ENCODE data around the gene NTN3. TPM values are rescaled to one million over a fixed set of nuclear protein-coding genes. Genes with fewer than 3 reads are reported as not detected.

The NTN3 gene
- total and polyA plus RNA-seq, 2 experiments from 2014 or later: 2.4 to 4.8 TPM

DNA sequence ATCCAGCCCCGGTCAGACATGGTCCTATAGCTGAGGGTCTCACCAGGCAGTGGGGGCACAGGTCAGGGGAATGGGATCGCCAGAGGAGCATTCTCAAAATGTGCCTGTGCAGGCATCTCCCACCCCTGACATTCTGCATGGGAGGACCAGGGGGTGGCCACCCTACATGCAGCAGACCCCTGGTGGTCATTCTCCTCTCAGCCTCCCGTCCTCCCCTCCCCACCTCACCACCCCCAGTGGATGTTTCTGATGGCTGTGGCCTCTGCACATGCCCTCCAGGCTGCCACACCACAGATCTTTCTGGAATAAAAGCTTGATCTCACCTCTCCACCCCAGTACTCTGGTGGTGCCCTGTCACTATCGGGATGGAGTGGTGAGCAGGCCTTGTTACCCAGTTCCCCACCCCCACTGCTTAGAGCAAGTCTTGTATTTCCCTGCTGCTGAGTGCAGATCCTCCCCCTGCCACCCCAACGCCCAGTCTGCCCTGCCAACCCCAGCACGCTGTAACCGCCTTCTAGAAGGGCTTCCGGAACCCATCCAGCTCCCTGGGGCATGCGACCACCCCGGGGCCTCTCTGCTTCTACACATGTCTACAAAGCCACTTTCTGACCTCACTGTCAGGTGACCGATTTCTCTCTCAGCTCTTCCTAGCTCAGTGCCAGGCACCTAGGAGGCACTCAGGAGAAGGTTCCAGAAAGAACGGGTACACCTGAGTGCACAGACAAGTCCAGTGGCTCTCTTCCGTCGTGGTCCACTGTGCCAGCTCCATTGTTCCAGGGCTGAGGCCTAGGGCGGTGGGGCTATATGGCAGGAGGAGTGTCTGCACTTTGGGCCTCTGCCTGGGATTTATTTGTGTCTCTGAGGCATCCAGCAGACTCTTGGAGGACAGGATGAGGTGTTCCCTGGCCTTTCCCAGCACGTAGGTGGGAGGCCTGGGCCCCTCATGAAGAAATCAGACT is 13.1 kb downstream of the NTN3 start:
- Histone ChIP-seq H3K4me1 (ENCODE audit: insufficient read depth) (peaks cover 19% of the 10 kb centered on the region), H3K4me3 (no peak overlapping the region), H3K9me3 (ENCODE audit: low read depth) (no peaks in the 10 kb centered on the region), H3K27me3 (no peaks in the 10 kb centered on the region), H2AFZ (no peak overlapping the region), H3K79me2 (peaks cover 79% of the 10 kb centered on the region), H3K27ac (peak overlapping the region; percentile 56), H3K4me2 (no peak overlapping the region), H3K9me2 (replicated peaks; ENCODE audit: insufficient read depth) (no peaks in the 10 kb centered on the region), H4K20me1 (ENCODE audit: insufficient read depth, poor library complexity, severe bottlenecking) (peaks cover 11% of the 10 kb centered on the region), H3K36me3 (replicated peaks; ENCODE audit: insufficient read depth, low read depth) (no peaks in the 10 kb centered on the region)
- WGBS (ENCODE audit: low lambda C conversion rate, missing lambda C conversion rate): 95% methylated on average over 16 of the region's 16 CpGs
- no peak for TF ChIP-seq EZH2phosphoT487 (IDR thresholded peaks at IDR 0.05; ENCODE audit: low read depth, severe bottlenecking, unreplicated experiment)
- TF ChIP-seq EZH2 (IDR thresholded peaks at IDR 0.05; ENCODE audit: borderline replicate concordance): no peak
- TF ChIP-seq CTCF (IDR thresholded peaks at IDR 0.05; ENCODE audit: poor library complexity): no peak
- no peak for DNase-seq (ENCODE audit: low spot score)

GRCh38 chr16:2484898-2485508 is 13.9 kb downstream of the NTN3 start:
- Histone ChIP-seq H3K9me3 (ENCODE audit: low read depth) (no peaks in the 10 kb centered on the region), H3K27ac (peak overlapping the region; percentile 56), H3K4me2 (no peak overlapping the region), H3K79me2 (peaks cover 78% of the 10 kb centered on the region), H4K20me1 (ENCODE audit: insufficient read depth, poor library complexity, severe bottlenecking) (peaks cover 17% of the 10 kb centered on the region), H2AFZ (no peak overlapping the region), H3K36me3 (replicated peaks; ENCODE audit: insufficient read depth, low read depth) (no peaks in the 10 kb centered on the region), H3K4me1 (ENCODE audit: insufficient read depth) (peaks cover 19% of the 10 kb centered on the region), H3K9me2 (replicated peaks; ENCODE audit: insufficient read depth) (no peaks in the 10 kb centered on the region), H3K27me3 (no peaks in the 10 kb centered on the region), H3K4me3 (no peak overlapping the region)
- 72% methylated on average over 13 of the region's 13 CpGs for WGBS (ENCODE audit: low lambda C conversion rate, missing lambda C conversion rate)
- no peak for TF ChIP-seq CTCF (IDR thresholded peaks at IDR 0.05; ENCODE audit: poor library complexity)
- no peak for TF ChIP-seq EZH2 (IDR thresholded peaks at IDR 0.05; ENCODE audit: borderline replicate concordance)
- TF ChIP-seq EZH2phosphoT487 (IDR thresholded peaks at IDR 0.05; ENCODE audit: low read depth, severe bottlenecking, unreplicated experiment): no peak
- DNase-seq (ENCODE audit: low spot score): peak; percentile 58

DNA sequence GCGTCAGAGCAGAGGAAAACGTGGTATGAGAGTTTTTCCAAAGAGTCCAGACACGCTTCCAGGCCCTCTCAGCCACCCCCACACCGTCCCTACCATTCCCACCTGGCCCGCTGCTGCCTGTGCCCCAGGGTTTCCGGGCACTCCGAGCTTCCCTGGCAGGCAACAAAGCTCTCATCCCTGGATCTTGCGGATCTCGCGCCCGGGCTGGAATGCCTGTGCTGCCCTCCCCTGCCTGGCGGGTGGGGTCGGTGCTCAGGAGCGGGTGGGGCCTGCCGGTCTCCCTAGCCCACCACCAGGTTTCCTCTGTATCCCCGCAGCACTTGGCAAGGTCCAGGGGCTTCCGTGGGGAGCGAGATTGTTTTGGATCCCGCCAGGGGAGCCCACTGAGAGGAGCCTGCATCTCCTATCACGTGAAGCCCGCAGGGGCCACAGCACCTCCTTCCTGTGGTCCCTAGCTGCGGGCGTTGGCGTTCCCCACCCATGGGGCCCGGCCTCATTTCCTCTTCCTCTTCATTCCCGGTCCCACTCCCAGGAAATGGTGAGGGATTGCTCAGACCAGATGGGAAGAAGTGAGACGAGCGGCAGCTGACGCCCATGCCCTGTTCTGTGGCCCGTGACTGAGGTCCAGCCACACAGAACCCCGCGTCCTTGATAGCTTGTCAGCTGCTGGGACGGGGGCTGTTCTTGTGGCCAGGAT is 14.9 kb downstream of the NTN3 start:
- no peak overlapping the region for H3K4me3 ChIP-seq
- peaks cover 10% of the 10 kb centered on the region for H4K20me1 ChIP-seq (ENCODE audit: insufficient read depth, poor library complexity, severe bottlenecking)
- H3K27ac ChIP-seq: no peak overlapping the region
- H3K27me3 ChIP-seq: no peaks in the 10 kb centered on the region
- no peak for DNase-seq (ENCODE audit: low spot score)
- H3K9me3 ChIP-seq (ENCODE audit: low read depth): no peaks in the 10 kb centered on the region
- no peaks in the 10 kb centered on the region for H3K9me2 ChIP-seq (replicated peaks; ENCODE audit: insufficient read depth)
- H3K36me3 ChIP-seq (replicated peaks; ENCODE audit: insufficient read depth, low read depth): no peaks in the 10 kb centered on the region
- H2AFZ ChIP-seq: no peak overlapping the region
- H3K79me2 ChIP-seq: peaks cover 76% of the 10 kb centered on the region
- TF ChIP-seq EZH2 (IDR thresholded peaks at IDR 0.05; ENCODE audit: borderline replicate concordance): no peak
- no peak for TF ChIP-seq CTCF (IDR thresholded peaks at IDR 0.05; ENCODE audit: poor library complexity)
- TF ChIP-seq EZH2phosphoT487 (IDR thresholded peaks at IDR 0.05; ENCODE audit: low read depth, severe bottlenecking, unreplicated experiment): no peak
- 94% methylated on average over 30 of the region's 33 CpGs for WGBS (ENCODE audit: low lambda C conversion rate, missing lambda C conversion rate)
- peaks cover 19% of the 10 kb centered on the region for H3K4me1 ChIP-seq (ENCODE audit: insufficient read depth)
- no peak overlapping the region for H3K4me2 ChIP-seq

Measured in hepatocyte (in vitro differentiated cells).